ENCODE measurements around the gene ING4.
A peak's percentile ranks its signal among the peaks of the same experiment; 100 is the strongest.

Gene ING4

DNA sequence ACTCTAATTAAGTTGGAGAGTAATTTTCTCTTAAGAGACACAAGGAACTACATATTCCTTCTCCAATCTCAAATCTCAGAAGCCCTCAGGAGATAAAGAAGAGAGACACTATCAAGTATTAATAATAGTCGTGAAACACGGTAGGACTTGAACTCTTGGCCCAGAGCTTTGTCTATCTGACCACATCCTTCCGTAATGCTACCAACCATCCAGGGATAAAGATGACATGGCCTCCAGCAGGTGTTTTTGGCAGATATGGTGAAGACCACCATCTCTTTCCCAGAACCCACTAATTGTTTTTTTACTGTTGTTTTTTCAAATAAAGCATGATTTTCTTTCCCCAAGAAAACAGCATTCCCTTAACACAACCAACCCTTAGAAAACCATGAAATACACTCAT, 22.9 kb upstream of the ING4 start:
- DNase-seq: no peak

DNA sequence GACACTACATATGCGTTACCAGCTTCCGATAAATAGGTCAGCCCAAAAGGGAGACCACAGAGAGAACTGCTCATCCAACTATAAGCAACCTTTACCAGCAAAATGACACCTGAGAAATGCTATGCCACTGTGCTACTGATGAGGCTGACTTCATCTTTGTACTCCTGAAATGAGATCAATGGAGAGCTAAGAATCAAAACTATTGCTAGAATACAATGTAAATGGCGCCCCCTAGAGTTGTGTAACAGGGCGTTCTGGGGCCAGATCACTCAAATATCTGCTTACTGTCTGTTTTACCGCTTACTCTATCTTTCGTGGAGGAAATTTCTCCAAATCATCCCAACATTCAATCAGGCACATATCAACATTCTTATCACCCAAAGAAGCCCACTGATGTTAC, 21.7 kb upstream of the ING4 start:
- peak; percentile 23 for DNase-seq

DNA sequence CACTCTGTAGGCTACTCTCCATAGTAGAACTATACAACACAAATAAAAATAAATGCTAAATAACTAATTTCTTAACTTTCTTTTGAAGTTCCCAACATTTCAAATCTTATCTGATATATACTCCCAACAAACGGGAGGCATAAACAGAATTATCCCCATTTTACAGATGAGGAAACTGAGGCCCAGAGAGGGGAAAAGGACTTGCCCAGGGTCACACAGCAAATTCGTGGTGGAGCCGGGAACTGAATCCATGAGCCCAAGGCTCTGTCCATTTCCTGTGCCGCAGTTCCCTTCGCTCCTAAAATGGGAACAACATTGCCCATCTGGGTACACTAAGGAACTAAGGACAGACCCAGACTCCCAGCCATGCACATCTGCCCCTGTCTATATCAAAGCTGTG, 14.0 kb upstream of the ING4 start:
- DNase-seq: no peak

DNA sequence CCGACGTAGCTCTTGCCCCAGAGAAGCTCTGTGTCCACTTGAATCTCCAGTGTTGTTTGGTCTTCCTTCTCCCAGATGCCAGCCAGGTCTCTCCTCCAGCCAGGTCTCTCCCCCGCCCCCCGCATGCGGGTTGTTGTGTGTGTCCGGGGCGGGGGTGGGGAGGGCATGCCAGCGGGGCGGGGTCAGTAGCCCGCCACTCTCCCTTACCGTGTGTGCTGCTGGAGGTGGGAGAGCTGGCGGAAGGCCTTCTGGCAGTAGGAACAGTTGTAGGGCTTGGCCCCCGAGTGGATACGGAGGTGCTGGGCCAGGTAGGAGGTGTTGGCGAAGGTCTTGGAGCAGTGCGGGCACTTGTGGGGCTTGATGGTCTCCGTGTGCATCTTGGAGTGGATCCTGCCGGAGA, 9.2 kb upstream of the ING4 start:
- DNase-seq: no peak

DNA sequence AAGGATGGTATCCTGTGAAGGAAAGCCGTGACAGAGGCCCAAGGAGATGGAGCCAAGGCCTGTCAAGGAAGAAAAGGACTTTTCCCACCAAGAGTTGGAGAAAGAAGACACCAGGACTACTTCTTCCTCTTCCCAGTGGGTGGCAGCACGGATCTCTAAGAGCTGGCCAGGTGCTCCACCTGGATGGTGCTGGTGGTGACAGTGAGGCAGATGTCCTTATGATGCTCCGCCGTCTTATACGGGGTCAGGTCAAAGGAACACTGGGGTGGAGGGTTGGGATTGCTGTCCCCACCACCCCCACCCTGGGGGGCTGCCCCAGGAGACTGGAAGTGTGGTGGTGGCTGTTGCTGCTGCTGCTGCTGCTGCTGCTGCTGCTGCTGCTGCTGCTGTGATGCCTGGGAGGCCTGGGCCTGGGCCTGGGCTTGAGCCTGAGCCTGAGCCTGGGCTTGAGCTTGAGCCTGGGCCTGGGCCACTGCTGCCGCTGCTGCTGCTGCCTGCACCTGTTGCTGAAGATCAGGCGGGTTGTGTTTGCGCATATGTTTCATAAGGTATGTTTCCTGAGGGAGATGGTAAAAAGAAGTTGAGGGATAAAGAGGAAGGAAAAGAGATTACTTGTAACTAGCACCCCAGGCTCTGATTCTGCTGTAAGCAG, 4.8 kb upstream of the ING4 start:
- no peak for DNase-seq

DNA sequence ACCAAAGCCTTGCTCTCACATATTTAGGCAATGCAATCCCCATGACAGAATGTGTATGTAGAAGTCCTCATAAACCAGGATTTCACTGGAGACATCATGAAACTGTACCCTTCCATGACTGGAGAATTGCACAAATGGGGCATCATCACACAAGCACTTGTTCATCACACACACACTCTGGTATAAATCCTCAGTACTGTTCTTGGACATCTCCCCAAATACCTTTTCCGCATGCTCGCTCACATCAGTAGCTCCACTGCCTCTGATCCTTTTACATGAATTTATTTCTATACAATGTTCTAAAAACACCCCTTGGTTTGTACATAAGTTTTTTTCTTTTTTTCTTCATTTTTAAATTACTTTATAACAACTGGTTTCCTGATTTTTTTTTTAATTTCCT, 3.3 kb upstream of the ING4 start:
- no peak for DNase-seq

DNA sequence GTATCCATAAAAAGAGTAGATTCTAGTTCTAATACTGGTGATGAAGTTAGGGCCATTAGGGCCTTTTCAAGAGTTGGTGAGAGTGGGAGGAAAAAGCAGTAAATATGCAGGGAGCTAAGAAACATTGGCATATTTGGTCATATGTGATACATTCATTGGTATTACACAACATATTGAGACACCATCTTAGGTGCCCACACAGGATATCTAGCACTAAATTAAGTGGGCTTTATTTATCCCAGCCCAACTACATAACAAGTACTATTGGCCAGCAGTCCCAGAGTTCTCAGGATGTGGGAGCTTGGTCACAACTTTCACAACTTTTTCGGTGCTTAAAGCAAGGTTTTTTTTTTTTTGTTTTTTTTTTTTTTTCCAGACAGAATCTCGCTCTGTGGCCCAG, 2.0 kb upstream of the ING4 start:
- DNase-seq: no peak

DNA sequence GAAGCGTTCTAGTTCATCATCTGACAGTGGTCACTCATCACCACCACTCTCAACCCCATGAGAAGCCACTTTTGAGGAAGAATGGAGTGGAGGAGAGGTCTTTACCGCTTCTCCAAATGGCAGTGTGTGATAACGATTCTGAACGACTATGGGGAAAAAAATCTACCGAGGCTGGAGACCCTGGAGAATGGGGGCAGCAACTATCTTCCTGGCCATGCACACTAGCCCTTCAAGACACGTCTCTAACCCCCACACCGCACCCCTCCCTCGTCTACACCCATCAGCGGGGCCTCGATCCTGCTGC, 365 bp downstream of the ING4 start:
- no peak for DNase-seq

DNA sequence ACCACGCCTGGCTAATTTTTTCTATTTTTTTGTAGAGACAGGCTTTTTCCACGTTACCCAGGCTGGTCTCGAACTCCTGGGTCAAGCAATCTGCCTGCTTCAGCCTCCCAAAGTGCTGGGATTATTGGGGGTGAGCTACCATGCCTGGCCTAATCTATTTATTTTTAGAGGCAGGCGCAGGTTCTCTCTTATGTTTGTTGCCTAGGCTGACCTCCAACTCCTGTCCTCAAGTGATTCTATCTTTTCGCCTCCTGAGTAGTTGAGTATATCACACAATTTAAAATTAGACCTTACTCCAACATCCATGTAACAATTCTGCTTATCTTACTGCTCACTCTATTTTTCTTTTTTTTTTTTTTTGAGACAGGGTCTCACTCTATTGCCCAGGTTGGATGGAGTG, 8.9 kb downstream of the ING4 start:
- DNase-seq: no peak

DNA sequence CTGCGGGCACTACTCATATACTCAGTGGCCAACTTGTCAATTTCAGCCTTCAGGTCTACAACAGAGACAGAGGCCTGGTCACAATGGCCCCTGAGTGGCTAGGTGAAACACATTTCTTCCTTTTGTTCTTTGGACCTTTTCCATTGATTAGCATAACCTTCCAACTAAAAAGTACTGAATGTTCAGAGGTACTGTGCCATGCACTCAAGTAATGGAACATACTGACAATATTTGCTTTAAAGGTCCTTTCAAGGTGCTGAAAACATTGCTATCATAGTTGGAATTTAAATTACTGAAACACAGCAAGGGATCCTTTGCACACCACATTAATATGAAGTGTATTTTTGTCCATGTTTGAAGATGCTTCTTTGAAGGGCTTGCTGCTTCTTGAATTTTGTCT, 9.6 kb downstream of the ING4 start:
- DNase-seq: no peak

DNA sequence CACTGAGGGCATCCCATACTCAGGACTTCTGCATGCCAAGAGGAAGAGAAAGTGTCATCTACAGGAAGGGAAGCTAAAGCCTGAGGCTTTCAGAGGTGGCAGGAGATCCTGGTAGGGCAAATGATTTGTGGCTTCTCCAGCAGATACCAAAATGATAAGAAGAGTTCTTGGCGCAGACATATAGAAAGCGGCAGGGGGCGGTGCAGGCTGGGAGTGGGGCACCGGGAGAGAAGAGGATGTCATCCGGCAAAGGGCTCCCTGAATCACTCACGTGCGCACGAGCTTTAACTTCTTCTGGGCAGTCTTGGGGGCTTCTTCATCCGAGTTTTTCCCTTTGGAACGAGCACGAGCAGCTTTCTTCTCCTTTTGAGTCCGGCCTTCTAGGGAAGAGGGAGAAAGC, 10.5 kb downstream of the ING4 start:
- DNase-seq: no peak

DNA sequence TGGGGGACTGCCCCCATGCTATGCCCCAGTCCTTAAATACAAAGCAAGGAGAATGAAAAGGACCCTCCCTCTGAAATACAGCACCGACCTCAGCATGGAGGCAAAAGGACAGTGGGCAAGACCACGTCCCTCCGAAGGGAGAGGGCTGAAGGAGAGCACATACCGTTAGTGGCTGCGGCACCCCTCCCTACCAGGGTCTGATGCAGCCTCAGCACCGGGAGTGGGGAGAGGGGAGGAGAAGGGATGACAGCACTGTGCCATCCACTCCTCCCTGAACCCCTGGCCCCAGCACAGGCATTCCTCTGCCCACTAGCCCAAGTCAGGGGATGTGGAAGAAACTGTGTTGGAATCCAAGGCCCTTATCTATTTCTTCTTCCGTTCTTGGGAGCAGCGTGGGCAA, 12.1 kb downstream of the ING4 start:
- no peak for DNase-seq

DNA sequence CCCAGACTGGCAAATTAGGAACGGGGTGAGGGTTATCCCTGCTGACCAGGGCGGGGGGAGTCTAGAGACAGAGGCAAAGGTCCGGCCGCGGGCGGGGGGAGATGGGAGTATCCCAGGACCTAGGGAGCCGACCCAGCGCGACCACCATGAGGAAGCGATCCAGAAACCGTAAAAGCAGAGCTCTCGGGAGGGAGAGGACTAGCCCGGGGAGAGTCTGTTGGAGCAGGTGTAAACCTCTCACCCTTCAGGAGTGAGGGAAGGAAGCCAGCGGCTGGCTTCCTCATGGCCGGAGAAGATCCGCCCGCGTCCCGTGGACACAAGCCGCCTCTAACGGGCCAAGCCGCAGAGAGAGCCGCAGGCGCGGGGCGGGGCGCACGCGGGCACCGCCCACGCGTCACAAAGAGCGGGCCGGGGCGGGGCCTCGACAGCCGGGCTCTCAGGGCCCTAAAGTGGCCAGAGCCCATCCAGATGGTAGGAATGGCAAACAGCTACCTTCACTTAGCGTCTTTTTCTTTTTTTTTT, 15.8 kb downstream of the ING4 start, which contains the start of gene ACRBP:
Gene ACRBP (minus strand): TSS at position 350 of the 522 bp plus-strand sequence. CDS start 66 bp downstream, at position 284.
- no peak for DNase-seq

DNA sequence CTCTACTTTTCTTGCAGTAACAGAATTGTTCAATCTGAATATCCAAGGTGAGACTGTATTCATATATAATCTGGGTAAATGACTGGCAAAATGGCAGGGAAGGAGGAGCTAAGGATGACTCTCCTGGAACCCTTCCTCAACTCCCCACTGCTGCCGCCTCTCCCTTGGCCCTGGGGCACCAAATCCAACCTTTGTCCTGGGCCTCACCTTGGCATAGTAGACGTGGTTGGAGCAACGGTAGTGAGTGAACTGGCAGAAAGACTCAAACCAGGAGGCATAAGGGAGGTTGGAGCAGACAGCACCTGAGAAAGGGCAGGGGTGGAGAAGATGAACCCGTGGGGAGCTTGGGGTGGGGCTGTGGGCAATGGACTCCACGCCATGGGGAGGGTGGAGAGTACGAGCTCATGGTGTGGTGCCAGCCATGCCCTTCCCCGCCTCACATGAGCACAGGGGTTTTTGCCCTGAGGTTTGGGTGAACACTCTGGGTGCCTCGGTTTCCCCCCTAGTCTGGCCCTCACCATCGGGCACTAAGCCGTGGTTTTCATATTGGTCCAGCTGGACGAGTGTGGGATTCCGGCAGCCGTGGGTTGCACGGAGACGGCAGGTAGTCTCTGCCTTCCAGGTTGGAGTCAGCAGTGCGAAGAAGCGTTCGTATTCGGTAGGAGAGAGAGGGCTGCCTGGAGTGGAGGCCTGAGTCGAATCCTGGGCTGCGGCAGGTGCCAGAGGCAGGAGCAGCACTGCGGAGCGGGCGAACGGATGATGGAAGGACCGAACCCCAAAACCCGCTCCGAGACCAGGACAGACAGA, 16.4 kb downstream of the ING4 start:
- no peak for DNase-seq

DNA sequence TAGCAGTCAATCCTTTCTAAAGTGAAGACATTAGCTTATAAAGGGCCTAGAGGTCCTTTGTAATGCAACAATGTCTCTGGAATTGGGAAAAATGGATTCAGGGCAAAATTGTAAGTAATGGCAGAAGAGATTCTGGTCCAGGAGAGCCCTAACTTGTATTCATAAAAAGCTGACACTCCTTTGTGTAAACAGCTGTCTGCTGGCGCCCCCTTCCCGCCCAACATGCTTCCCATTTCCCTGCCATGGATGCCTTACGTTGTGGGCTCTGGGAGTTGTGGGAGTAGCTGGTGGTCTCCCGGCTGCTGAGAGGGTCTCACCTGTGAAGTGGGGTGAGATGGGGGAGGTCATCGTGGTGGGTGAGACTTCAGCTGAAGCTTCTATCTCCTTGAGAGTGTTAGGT, 18.0 kb downstream of the ING4 start:
- peak; percentile 6 for DNase-seq

DNA sequence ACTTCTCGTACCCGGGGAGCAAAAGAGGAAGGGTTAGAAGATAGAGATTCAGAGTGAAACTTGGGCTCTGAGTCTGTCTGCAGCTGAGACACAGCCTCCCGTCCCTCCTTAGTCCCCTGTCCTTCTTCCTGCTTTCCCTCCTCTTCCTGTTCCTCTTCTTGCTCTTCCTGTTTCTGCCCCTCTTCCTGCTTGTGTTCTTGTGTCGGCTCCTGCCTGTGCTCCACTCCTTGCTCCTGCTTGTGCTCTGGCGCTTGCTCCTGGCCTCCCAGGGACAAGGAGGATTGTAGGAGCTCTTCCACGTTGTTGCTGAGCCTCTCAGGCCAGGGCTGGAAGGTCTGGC, 18.7 kb downstream of the ING4 start:
- no peak for DNase-seq

DNA sequence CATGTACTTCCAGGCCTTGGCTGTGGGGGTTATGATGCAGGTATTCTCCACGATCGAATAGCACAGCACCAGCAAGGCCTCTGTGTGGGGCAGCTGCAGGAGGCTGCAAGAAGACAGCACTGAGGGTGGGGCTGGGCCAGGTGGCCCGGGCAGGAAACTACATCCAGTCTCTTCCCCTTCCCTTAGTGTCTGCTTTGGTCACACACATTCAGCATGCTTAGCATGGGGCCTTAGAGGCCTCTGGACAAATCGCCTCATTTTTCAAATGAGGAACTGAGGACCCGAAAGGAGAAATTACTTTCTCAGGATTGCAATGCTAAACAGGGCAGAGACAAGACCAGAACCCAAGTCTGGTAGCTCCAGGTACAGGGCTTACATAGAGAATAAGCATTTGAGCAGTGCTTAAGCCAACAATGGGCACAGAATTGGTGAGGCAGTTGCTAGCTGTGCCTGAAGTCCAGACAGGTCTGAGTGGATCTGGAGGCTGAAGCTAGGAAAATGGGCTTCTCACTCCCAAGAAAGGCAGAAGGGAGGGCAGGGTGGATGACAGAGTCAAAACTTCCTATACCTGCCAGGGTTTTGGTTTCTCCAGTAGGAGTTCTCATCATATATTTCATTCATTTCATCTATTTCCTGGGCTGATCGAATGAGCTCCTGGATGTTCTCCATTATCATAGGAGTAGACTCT, 19.2 kb downstream of the ING4 start:
- no peak for DNase-seq

DNA sequence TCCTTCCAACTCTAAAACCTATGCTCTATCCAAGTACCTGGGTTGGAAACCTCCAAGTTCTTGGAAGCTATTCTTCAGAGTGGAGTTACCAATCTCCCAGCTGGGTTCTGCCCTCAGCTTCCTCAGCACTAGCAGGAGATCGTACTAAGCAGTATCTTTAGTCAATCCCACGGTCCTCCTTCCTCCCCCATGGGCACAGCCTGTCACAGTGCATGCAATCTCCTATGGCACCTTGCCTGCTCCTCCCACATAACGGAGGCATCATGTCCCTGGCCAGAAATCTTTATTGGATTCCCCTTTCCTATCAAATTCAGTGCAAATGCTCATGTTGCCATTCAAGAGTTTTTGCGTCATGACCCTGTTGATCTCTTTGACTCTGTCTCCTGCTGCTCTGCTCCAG, 21.8 kb downstream of the ING4 start:
- DNase-seq: no peak

DNA sequence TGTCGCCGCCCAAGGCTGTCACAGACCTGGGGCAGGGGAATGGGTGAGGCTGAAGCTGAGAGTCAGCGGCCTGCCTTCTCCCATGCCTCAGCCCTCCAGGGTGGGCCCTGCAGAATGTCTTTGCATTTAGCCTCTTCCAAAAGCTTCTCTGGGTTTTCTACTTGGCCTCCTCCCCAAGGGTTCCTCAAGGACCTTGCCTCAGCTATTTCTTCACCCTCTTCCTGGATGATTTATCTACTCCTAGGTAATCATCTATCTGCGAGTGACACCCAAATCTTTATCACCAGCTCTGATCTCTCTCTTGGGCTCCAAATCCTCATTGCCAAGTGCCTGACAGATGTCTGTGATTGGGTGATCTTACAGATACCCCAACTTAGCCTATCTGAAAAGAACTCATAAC, 22.4 kb downstream of the ING4 start:
- no peak for DNase-seq

DNA sequence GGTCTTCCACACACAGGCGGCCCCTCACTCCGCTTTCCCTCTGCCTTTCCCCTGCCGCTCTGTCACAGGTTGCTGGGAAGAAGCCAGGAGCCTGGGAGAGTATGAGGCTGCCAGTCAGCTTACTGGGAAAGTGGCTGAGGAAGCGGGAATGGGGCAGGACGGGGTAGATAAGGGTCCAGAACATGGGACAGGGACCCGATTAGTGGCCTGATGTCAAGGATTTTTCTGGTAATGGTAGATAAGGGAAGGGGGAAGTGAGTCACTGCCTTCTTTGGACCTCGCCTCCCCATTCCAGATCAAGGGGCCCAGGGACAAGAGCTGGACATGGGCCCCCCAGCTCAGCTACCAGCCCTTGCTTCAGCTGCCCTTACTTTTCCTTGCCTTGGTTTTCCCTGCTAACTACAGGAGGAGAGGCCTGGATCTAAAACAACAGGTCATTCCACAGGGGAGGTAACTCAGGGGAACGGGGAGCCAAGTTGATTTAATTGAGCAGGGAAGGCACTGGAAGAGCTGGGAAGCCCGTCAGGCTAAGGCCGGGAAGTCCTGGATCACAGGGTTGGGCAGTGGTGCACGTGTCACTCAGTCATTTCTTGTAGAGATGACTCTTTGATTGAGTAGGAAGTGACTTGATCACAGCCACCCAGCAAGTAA, 23.6 kb downstream of the ING4 start:
- DNase-seq: no peak

DNA sequence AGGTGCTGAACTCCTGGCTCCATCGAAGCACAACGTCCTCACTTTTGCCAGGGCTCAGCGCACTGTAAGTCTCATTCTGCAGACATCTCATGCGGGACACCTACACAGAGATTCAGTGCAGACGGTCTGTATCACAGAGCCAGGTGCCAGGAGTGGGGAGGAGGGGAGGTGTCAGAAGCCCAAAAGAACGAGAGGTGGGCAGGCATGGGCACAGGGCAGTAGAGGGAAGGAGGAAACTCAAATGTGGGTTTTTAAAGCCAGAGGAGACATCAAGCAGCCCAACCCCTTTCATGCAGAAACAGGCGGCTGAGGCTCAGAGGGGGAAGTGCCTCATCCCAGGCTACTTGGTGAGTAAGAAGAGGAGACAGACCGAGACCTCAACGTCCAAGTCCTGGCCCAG, 24.6 kb downstream of the ING4 start:
- DNase-seq: no peak

DNA sequence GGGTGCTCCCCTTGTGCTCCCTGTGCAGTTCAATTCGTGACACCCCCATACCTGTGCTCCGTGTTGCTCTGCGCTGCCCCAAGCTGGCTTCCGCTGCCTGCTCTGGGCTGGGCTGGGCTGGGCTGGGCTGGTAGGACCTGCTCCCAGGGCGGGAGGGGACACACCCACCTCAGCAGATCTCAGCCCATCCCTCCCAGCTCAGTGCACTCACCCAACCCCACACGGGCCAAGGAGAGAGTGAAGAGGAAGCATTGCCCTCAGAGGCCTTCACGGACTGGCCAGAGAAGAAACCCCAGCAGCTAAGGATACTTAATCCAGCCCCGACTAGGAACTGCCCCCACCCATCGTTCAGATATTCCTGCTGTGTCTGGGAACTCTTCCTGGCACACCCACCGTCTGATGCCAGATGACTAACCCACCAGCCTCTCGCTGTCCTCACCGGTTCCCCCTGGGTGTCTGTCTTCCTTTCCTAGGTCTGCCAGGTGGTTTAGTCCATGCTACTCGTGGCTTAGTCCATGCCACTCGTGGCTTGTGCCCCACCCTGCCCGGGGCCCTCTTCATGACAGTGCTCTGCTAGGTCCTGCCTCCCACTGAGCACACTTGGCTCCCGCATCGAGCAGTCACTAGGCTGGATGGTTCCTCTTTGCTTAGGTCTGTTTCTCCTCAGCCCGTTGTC, 26.9 kb downstream of the ING4 start, which contains the start of gene LPAR5:
Gene LPAR5 (minus strand): TSS at position 104 of the 676 bp plus-strand sequence. CDS start 14,711 bp downstream, outside the sequence.
- DNase-seq: no peak

DNA sequence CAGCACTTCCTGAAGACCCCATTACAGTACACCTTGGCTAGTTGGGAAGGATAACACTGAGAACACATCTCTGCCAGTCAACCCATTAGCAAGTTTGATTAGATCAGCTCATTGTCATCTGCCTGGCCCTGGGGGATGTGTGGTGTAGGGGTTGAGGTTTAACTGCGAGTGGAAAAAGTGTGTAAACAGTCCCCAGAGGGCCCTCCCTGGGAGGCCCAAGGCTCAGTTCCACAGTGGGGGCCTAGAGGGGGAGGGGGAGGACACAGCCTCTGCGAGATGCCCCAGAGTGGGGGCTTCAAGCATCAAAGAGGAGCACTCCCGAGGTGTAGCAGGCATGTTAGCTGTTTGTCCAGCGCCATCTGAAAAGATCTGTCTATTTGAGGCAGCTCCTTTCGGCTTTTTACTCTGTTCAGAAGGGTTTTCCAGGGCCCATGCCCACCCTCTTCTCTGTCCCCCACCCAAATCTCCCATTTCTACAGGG, 27.5 kb downstream of the ING4 start:
- DNase-seq: no peak
